CD4-positive, alpha-beta T cell treated with Interleukin-17A for 1 hour (primary cell): ENCODE results near the gene ASMTL.

Experiments used
- DNase-seq: peaks from one replicate; pipeline ENCODE4 v3.0.0-alpha.2; 2020

ASMTL gene

DNA sequence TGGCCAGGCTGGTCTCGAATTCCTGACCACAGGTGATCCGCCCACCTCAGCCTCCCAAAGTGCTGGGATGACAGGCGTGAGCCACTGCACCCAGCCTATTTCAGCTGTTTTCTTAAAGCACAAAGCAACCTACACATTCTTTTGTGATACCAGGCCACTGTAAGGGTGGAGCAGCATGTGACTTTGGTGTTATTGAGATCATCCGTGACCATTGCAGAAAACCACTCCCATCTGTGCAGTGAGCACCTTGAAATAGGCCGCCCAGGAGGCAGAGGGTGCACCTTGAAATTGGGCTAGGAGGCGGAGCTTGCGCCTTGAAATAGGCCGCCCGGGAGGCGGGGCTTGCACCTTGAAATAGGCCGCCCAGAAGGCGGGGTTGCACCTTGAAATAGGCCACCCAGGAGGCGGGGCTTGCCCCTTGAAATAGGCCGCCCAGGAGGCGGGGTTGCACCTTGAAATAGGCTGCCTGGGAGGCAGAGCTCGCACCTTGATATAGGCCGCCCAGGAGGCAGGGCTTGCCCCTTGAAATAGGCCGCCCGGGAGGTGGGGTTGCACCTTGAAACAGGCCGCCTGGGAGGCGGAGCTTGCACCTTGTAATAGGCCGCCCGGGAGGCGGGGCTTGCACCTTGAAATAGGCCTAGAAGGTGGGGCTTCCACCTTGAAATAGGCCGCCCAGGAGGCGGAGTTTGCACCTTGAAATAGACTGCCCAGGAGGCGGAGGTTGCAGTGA is 51.8 kb downstream of the ASMTL start:
- no peak for DNase-seq

DNA sequence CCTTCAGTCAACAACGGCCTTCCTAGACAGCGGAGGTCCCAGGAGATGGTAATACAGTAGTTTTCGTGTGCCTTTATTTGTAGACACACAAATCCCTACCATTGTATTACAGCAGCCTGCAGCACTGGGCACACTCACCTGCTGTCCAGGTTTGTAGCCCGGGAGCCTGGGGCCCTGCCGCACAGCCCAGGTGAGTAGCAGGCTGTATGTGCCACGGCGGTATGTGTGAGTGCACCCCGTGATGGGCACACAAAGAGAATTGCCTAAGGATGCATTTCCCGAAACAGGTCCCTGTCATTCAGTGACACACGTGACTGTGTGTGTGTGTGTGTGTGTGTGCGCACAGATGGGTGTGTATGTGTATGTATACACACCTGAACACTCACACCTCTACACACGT is 52.7 kb downstream of the ASMTL start:
- no peak for DNase-seq

GRCh38 chrX:1398431-1399340 is 54.0 kb downstream of the ASMTL start:
- DNase-seq: no peak

DNA sequence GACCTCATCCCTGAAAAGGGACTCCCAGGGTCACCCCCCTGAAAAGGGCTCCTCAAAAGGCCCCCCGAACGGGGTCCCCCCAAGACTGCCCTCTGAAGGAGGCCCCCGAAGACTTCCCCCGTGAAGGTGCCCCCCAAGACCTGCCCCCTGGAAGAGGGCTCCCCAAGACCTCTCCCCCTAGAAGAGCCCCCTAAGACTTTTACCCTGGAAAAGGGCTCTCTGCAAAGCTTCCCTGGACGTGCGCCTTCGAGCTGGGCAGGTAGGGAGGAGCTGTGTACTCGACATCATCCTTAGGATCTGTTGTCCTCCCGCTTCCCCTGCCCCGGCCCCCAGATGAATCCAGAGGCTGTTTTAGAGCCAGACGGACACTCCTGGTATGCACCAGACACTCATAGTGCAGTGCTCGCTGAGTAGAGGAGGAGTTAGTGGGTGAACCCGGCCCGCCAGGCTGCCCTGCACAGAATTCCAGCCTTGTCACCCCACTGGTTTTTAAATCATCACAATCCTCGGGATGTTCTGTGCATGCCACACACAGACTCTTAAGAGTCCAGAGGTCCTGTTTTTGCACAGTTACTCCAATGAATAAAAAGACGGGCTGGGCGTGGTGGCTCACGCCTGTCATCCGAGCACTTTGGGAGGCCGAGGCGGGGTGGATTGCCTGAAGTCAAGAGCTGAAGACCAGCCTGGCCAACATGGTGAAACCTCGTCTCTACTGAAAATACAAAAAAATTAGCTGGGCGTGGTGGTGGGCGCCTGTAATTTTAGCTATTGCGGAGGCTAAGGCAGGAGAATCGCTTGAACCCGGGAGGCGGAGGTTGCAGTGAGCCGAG is 55.1 kb downstream of the ASMTL start:
- no peak for DNase-seq

DNA sequence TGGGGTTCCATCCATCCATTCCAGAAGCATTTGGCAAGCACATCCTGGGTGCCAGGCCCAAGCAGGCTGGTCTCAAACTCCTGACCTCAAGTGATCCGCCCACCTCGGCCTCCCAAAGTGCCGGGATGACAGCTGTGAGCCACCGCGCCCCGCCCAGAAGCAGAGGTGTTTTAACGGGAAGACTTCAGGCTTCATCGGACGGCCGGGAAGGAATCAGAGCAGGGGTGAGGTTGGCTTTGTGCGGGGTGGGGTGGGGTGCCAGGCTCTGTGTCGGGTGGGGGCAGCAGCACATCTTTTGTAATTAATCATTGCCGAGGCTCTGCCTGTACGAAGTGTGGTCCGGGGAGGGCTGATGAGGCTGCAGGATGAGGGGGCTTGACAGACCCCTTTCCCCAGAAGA is 55.7 kb downstream of the ASMTL start:
- DNase-seq: no peak

GRCh38 chrX:1395646-1396216 is 57.0 kb downstream of the ASMTL start:
- DNase-seq: no peak

DNA sequence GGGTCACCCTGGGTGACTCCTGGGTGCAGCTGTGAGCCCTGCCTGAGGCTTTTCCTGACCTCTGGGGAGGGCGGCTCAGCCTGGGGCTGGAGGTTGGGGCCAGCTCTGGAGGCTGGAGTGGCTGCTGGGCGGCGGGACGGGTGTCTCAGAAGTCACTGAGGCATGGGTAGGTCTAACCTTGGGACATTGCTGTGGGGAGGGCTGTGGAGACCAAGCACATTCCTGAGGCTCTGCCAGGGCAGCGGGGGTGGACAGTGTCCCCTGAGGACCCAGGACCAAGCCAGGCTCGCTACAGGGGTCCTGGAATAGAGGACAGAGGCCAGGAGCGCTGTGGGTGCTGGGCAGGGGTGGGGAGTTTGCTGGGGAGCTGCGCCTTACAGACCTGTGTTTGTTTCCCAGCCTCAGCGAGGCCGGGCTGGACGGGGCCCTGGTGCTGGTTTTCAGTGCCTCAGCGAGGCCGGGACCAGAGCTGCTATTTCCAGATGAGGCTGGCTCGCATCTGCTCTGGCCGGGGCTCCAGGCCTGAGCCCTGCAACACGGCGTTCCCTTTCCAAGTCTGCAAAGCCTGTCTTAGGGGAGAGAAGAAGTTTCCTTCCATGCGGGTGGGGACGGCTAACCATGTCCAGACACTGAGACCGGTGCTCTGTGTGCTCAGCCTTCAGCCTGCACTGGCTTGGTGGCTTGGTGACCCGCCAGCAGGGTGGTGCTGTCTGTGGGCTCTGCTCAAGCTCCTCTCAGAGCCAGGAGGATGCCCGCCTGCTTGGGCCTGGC is 57.8 kb downstream of the ASMTL start:
- no peak for DNase-seq

GRCh38 chrX:1393871-1394615 is 58.7 kb downstream of the ASMTL start:
- DNase-seq: no peak

GRCh38 chrX:1392376-1393068 is 60.2 kb downstream of the ASMTL start:
- DNase-seq: no peak

DNA sequence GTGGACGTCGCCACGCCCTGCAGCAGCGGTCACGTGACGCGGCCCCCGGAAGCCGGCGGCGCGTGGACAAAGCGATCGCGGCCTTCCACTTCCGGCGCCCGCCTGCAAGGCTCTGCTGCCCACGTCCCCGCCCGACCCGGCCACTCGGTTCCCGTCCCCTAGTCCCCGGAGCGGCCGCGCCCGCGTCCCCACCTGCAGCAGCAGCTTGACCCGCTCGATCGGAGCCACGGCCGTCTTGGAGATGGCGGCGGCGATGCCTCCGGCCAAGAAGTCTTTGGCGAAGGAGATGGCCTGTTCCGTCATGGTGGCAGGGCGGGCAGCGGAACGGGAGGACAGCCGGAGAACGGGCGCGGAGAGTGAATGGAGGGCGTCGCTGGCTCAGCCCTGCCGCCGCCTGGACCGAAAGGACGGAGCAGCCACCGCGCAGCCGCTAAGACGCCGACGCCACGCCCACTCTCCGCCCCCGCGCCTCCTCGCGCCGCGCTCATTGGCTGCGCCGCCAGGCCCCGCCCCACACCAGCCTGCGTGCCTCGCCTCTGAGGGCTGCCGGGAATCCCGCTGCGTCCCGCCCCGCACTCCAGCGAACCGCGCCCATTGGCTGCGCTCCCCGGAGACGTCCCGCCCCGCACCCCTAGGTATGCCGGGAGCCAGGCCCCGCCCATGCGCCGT is 60.9 kb downstream of the ASMTL start, which contains the start of gene SLC25A6:
SLC25A6 (minus strand) TSS at position 407 of the 669 bp plus-strand sequence; CDS start at position 303, 104 bp downstream.
- DNase-seq: peak; percentile 99

- DNase-seq: peak; percentile 92
Observed at GRCh38 chrX:1391370-1391706, 61.4 kb downstream of the ASMTL start.

- no peak for DNase-seq
Observed at GRCh38 chrX:1390621-1391369, 61.9 kb downstream of the ASMTL start.

GRCh38 chrX:1389993-1390285 is 62.8 kb downstream of the ASMTL start:
- no peak for DNase-seq

DNA sequence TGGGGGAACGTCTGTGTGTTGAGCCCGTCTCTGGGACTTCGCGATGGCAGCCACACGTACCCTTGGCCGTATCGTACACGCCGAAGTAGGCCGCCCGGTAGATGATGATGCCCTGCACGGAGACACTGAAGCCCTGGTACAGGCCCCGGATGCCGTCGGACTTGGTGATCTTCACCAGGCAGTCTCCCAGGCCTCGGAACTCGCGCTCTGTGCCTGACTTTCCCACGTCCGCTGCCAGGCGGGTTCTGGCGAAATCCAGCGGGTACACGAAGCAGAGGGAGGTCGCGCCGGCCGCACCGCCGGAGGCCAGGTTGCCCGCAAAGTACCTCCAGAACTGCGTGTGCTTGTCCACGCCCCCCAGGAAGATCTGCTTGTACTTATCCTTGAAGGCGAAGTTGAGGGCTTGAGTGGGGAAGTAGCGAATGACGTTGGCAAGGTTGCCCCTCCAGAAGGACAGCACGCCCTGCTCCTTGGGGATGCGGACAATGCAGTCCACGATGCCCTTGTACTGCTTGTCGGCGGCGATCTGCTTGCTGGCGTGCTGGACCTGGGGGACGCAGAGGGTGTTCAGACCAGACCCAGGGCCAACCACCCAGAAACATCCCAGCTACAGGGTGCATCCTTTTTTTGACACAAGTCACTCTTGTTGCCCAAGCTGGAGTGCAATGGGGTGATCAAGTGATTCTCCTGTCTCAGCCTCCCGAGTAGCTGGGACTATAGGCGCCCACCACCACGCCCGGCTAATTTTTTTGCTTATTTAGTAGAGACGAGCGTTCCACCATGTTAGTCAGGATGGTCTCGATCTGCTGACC is 63.3 kb downstream of the ASMTL start:
- DNase-seq: no peak

GRCh38 chrX:1388651-1389050 is 64.1 kb downstream of the ASMTL start:
- DNase-seq: no peak

GRCh38 chrX:1387141-1387776 is 65.5 kb downstream of the ASMTL start:
- no peak for DNase-seq

- no peak for DNase-seq
Observed at GRCh38 chrX:1386338-1387127, 66.2 kb downstream of the ASMTL start.
